ENCODE measurements around the gene RPL39L.

Gene RPL39L

DNA sequence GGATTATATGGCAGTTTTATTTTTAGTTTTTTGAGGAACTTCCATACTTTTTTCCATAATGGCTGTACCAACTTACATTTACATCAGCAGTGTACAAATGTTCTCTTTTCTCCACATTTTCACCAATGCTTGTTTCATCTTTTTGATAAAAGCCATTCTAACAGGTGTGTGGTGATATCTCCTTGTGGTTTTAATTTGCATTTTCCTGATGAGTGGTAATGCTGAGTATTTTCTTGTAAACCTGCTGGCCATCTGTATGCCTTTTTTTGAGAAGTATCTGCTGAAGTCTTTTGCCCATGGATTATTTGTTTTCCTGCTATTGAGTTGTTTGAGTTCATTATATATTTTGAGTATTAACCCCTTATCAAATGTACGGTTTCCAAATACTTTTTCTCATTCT is 50.6 kb downstream of the RPL39L start:
- no peak for DNase-seq

DNA sequence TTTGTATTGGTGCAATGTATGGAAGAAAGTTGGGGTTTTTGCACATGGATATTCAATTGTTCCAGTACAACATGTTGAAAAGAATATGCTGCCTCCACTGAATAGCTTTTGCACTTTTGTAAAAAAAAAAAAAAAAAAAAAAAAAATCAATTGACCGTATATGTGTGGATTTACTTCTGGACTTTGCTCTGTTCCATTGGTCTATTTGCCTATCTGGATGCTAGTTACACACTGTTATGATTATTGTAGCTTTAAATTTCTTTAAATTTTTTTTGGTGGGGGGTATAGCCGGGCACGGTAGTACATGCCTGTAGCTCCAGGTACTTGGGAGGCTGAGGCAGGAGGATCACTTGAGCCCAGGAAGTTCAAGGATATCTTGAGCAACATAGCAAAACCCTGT is 52.5 kb downstream of the RPL39L start:
- DNase-seq = no peak

DNA sequence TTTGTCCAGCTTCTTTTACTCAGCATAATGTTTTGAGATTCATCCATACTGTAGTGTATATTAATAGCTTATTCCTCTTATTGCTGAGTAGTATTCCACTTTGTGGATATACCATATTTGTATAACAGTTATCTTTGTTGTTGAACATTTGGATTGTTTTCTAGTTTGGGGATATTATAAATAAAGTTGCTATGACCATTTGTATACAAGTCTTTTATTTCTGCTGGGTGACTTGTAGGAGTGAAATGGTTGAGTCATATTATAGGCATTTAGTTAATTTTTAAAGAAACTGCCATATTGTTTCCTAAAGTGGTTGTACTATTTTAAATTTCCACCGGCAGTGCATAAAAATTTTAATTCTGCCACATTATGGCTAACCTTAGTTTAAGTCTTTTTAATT is 53.4 kb downstream of the RPL39L start:
- DNase-seq = no peak

DNA sequence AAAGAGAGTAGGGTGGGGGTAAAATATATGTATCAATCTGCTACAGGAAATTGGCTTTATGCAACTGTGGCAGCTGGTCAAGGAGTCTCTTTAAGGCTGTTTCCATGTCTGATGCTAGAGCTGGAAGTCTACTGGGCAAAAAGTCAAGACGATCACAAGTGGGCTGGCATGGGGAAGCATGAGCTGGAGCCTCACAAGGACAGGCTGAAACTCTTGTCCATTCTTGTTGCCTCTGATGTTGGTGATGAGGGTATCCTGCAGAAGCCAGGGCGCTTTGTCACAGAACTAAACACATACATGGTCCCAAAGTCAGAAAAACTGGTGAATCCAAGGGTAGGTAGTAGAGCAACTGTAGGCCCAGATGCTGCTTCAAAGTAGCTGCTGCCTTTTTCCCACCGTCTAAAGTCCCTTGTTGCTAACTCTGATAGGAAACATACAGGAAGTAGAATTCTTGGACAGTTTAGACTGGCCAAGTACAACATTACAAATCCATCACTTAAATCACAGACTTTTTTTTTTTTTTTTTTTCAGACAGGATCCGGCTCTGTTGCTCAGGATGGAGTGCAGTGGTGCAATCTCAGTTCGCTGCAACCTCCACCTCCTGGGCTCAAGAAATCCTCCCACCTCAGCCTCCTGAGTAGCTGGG is 54.2 kb downstream of the RPL39L start:
- no peak for DNase-seq

DNA sequence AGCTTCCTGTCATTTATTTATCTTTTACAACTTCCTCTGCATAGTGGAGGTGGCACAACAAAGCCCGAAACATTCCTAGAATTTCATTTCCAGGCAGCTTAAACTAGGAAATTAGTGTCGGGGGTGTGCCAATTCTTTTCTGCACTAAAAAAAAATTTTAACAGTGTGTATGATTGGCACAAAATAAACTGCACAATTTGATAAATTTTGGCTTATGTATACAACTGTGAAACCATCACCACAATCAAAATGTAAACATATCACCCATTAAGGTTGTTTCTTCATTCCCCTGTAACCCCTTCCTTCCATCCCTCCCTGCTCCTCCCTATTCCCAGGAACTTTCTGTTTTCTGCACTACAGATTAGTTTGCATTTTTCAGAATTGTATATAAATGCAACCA is 54.7 kb downstream of the RPL39L start:
- DNase-seq = no peak

DNA sequence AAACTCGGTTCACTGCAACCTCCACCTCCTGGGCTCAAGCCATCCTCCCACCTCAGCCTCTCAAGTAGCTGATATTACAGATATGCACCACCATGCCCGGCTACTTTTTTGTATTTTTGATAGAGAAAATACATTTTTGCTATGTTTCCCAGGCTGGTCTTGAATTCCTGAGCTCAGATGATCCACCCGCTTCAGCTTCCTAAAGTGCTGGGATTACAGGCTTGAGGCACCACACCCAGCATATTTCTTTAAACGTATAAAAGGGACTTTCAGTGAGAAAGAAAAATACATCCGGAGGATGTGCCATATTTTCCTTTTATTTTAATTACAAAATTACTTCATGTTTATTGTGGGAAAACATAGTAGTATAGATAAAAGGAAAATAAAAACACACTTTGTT is 55.2 kb downstream of the RPL39L start:
- no peak for DNase-seq

DNA sequence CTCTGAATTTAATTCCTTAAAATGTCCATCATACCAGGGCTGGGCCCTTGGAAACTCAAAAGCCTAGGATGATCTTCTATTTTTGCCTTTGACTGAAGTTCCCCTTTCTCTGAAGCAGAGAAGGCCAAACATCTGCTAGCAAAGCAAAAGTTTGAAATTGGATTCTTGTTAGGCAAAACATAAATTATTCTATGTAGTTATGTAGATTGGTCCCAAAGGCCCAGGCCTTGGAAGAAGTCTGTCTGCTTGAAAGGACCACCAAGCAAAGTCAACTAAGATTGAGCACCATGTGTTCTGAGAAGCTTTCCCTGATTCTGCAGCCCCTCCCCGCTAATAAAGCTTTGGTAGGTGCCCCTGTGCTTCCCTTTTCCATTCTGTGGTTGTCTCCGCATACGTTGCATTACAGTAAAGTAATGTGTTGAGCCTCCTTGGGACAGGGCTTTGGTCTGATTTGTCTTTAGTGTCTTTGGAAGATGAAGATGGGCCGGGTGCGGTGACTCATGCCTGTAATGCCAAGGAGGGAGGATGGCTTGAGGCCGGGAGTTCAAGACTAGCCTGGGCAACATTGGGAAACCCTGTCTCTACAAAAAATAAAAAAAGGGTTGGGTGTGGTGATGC is 56.4 kb downstream of the RPL39L start:
- no peak for DNase-seq

DNA sequence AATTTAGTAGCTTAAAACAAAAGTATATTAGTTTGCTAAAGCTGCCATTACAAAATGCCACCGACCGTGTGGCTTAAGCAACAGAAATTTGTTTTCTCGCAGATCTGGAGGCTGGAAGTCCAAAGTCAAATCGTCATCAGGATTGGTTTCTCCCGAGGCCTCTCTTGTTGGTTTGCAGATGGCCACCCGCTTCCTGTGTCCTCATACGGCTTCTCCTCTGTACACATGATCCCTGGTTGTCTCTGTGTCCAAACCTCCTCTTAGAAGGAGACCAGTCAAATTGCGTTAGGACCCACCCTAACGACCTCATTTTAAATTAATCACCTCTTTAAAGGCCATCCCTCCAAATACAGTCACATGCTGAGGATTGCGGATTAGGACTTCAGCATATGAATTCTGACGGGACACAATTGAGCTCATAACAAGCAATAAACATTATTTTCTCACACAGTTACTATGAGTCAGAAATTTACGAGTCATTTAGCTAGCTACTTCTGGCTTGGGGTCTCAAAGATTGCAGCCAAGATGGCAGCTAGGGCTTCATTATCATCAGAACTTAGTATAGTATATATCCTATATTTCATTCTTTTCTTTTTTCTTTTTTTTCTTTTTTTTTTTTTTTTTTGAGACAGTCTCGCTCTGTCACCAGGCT is 58.4 kb downstream of the RPL39L start:
- DNase-seq = no peak

DNA sequence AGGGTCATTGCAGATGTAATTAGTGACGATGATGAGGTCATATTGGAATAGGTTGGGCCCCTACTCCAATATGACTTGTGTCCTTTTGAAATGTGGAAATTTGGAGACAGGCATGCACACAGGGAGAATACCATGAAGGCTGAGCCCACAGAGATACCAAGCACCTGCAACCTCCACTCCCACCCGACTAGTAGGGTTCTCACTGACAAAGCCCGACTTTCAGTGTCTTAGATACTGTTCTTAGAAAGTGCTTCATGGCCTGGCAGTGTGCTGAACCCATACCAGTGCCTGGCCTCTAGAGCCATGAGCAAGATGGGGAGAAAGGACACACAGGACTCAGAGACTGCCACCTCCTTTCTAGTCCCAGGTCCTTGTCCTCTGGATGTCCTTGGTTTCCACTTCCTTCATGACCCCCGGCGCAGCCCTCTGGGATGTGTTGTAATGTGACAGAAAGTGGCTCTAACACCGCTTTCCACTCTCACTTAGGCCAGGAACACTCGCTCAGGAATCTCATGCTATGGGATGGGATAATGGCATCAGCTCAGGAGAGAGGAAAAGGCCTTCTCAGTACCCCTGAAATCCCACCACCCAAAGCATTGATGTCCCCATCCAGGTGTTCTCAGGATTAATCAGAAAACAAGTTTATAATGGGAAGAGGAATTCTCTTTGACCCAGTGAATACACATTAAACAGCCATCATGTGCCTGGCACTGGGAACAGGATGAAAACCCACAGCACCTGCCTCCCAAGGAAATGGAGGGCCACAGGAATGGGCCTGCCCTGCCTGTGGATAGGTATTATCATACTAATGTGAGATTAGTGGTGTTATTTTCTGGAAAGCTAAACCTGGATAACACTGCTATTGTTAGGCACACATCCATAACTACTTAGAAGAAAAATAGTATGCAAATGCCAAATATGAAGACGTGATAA is 59.9 kb downstream of the RPL39L start:
- DNase-seq = no peak

DNA sequence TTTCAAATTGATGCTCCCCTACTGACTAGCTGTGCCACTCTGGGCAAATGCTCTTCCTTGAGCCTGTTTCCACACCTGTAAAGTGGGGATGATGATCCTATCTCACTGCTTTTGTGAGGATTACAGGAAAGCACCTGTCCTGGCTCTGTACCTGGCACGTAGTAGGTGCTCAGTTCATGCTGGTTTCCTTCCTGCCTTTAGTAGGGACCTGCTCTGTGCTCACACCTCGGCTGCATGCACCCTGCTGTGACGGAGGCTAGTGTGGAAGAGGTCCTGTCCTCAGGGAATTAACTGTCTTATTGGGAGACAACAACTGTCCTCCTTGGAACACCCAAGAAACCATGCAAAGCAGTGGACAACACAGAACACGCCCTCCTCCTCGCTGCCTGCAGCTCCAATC is 61.8 kb downstream of the RPL39L start:
- no peak for DNase-seq

DNA sequence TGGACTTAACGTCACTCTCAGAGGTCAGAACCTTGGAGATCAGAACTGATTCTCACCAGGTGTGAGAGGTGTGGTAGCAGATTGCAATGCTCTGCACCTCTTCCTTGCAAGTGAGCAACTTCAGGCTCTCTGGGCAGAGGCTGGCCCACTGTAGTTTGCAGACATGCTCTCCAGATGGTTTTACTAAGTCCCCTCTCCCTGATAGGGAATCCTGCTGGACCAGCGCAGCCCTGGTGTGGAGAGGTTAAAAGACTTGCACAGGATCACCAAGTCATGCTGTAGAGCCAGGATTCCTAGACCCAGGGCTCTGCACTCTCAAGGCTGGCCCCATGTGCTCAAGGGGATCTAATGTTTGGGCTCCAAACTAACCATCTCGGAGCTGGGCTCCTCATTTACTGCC is 62.2 kb downstream of the RPL39L start:
- DNase-seq = no peak

DNA sequence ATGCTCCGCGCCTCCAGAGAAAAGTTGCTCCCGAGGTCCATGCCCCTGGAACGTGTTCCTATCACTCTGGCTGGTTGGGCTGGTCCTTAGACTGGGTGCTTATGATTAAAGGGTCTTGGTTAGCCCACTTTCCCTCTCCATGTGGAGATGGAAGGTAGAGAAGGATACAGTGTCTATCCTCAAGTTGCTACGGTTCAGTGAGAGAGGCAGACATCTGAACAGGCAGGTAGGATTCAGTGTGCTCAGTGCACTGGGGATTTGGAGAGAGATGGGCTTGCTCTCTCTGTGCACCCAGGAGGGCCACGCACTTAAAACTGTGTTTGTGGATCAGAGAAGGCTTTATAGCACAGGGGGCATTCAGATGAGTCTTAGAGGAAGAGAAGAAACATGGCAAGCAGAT is 63.0 kb downstream of the RPL39L start:
- DNase-seq = no peak

DNA sequence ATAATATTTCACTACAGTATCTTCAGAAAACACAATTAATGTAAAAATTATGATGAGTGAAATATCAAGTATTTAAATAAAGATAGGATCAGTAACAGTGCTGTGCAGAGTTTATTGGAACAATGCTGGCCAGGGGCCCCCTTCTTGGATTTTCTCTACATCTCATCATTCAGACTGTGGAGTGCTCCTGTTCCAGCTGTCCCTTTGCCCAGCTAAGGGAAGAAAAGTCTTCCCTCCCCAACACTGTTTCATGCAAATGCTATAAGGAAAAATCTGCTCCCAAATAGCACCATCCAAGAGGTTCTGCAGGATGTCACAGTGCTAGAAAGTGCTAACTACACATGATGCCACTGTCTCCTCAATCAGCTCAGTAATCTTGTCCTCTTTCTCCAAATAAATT is 64.5 kb downstream of the RPL39L start:
- DNase-seq = no peak

DNA sequence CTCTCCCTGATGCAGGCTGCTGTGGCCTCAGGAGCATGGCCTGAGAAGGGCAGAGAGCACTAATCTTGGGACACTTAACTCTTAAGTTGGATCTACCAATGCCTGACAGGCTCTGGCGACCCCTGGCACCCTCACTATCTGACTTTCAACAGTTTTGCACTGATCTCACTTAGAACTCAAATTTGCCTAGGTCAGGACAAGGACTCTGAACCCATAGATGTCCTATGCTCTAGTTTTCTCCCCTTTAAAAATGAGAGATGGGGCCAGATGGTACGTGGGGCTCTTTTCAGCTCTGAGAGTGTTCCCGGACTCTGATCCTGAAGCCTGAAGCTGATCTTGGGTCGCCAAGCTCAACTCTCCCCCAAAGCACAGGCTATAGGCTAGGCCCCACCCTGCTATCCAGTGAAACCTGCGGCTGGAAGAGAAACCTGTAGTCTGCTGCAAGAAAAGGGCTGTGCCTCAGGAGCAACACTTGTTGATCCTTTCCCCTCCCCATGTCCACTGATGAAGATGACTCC is 65.7 kb downstream of the RPL39L start:
- DNase-seq = no peak

DNA sequence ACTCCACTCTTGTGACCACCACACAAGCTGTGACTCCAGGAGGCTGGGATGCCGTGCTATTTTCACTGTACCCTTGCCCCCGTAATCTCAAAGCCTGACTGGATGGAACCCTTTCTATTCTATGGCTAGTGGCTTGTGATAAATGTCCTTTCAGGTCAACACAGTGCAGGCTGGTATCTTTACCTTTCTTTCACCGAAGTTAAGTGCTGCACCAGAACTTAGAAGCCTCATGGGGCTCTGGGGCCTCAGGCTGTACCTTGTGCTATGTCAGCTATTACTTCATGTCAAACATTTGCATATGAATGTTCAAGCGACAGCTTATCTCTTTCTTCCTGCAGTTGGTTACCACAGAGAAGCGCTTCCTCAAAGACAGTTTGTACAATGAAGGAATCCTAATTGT is 66.8 kb downstream of the RPL39L start:
- no peak for DNase-seq

DNA sequence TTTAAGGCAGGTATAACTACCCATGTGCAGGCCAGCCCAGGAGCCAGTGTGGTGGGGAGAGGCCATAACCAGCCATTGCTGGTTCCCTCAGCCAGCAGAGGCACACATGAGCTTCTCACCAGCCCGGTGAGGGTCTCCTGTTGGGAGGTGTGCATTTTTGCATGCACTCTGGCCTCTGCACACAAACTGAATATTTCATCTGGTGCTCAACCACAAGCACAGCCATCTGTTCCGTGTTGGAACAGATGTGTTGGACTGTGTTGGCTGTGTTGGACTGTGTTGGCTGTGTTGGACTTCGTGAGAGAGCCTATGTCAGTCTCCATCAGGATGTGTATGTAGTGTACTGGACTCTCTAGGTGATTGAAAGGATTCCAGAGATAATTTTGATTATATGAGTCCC is 67.2 kb downstream of the RPL39L start:
- DNase-seq = no peak

Data from NCI-H345 (cell line).